ENCODE data around the gene ZGLP1.

GRCh38 chr19:10325732-10326131 lies 16.1 kb upstream of the ZGLP1 start:
- no peak for TF ChIP-seq CTCF (conservative IDR thresholded peaks at IDR 0.05)
- TF ChIP-seq ZFX (IDR thresholded peaks at IDR 0.05): no peak

Data from C4-2B (cell line).